Peyer's patch (tissue), 4 donors: ENCODE data around the gene LRRC72. TPM values are rescaled to one million over a fixed set of nuclear protein-coding genes. Genes with fewer than 3 reads are reported as not detected.
"Not testable (repeated sequence)": the region's sequence is repeated elsewhere in the genome, so short reads cannot be mapped to it uniquely, and the experiment has no call there.

Experiments
- DNase-seq, 3 donors: peaks; one replicate each; pipeline ENCODE4 v3.0.0-alpha.2; 2017 to 2019
- H3K27ac ChIP-seq, 4 donors: fragments of 200-600 bp; sonication (generic); one replicate each; pipeline ENCODE4 v1.5.1; 2016 to 2019
- H3K27me3 ChIP-seq, 2 donors: fragments of 200-600 bp; sonication (generic); one replicate each; pipeline ENCODE4 v1.5.1; 2019
- H3K36me3 ChIP-seq, 3 donors: fragments of 200-600 bp; sonication (generic); one replicate each; pipeline ENCODE4 v1.5.1; 2016 to 2019
- H3K4me1 ChIP-seq, 4 donors: fragments of 200-600 bp; sonication (generic); one replicate each; pipeline ENCODE4 v1.5.1; 2016 to 2019
- H3K4me3 ChIP-seq, 4 donors: fragments of 200-600 bp; sonication (generic); 1 replicate in 3 of 4; 2 replicates in 1 of 4; pipeline ENCODE4 v1.5.1; 2016 to 2019; ENCODE audit warnings: mild to moderate bottlenecking in 1 of 4
- H3K9me3 ChIP-seq, 4 donors: fragments of 200-600 bp; sonication (generic); one replicate each; pipeline ENCODE4 v1.5.1; 2016 to 2019; ENCODE audit warnings: mild to moderate bottlenecking in 1 of 4
- CTCF ChIP-seq, 6 experiments: fragments of 450-650 bp in 4 of 6; fragments of 200-600 bp in 2 of 6; sonication (generic) in 1 of 6; IDR thresholded peaks; one replicate each; pipeline ENCODE4 v1.5.1; 2017 to 2019; ENCODE audit warnings: antibody characterized with exemption in 6 of 6, mild to moderate bottlenecking in 3 of 6, moderate library complexity in 1 of 6
- POLR2A ChIP-seq, 2 donors: fragments of 450-650 bp; IDR thresholded peaks; one replicate each; pipeline ENCODE4 v1.5.1; 2017; ENCODE audit warnings: antibody characterized with exemption in 2 of 2, mild to moderate bottlenecking in 2 of 2, moderate library complexity in 2 of 2
- total RNA-seq, 4 donors: library from RNA; depleted of rRNA; stranded (reverse); fragments of >200 nt; gene quantifications; one replicate each; pipeline ENCODE4 v1.1.0, GENCODE V29; 2016

LRRC72 gene
- total RNA-seq, 4 donors from 2014 or later, result not detected

DNA sequence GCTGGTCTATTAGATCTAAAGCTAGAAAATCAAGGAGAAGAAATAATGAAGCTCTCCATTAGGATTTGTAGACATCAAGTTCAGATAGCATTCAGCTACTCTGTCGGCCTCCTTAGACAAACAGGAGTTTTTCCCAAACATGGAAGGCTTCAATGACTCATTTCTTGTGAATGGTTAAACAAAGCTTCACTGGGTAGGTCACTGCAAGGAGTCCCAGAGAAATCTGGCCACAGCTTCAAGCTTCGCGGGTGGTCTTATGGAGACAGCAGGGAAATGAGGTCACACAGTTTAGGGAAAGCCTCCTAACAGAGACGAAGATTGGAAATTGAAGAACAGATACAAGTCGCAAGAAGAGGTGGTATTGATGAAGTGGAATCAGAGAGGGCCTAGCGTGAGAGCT, 22.6 kb upstream of the LRRC72 start:
- Histone ChIP-seq H3K36me3 (no peaks in the 10 kb centered on the region), H3K27me3 (no peaks in the 10 kb centered on the region), H3K4me3 (no peak overlapping the region), H3K27ac (no peak overlapping the region), H3K9me3 (no peaks in the 10 kb centered on the region), H3K4me1 (no peaks in the 10 kb centered on the region)
- no peak for DNase-seq
- no peak for TF ChIP-seq CTCF (IDR thresholded peaks at IDR 0.05)
- no peak for TF ChIP-seq POLR2A (IDR thresholded peaks at IDR 0.05)

GRCh38 chr7:16506422-16506821, 20.2 kb upstream of the LRRC72 start:
- DNase-seq, H3K27me3 ChIP-seq, H3K9me3 ChIP-seq, H3K4me3 ChIP-seq, H3K27ac ChIP-seq, H3K4me1 ChIP-seq, H3K36me3 ChIP-seq: not testable (repeated sequence)

- H3K4me3 ChIP-seq, result no peak overlapping the region
- no peaks in the 10 kb centered on the region for H3K9me3 ChIP-seq
- no peaks in the 10 kb centered on the region for H3K27me3 ChIP-seq
- no peaks in the 10 kb centered on the region for H3K4me1 ChIP-seq
- no peak overlapping the region for H3K27ac ChIP-seq
- DNase-seq, result no peak
- no peaks in the 10 kb centered on the region for H3K36me3 ChIP-seq
- TF ChIP-seq POLR2A (IDR thresholded peaks at IDR 0.05), result no peak
- TF ChIP-seq CTCF (IDR thresholded peaks at IDR 0.05), result no peak
Observed at GRCh38 chr7:16509829-16510228, 16.8 kb upstream of the LRRC72 start.

DNA sequence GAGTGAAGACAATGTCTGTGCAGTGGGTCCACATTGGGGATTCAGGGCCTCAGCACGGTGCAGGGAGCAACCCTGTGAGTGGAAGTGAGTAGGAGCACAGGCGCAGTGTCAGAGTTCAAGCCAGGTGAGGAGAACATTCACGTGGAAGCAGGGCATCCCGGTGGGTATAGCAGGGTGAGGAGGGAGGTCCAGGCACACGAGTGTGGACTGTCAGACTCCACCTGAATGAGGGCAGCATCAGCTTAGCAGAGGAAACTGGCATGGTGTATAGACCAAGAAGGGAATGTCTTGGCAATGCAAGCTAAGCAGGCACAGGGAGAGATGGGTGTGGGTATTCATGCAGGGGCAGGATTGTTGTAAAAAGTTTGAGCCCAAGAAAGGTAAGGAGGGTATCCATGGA, 15.3 kb upstream of the LRRC72 start:
- H3K27me3 ChIP-seq, result no peaks in the 10 kb centered on the region
- no peak for DNase-seq
- no peaks in the 10 kb centered on the region for H3K4me1 ChIP-seq
- no peak overlapping the region for H3K27ac ChIP-seq
- TF ChIP-seq POLR2A (IDR thresholded peaks at IDR 0.05) (no peak), CTCF (IDR thresholded peaks at IDR 0.05) (no peak)
- no peaks in the 10 kb centered on the region for H3K9me3 ChIP-seq
- H3K4me3 ChIP-seq, result no peak overlapping the region
- H3K36me3 ChIP-seq, result no peaks in the 10 kb centered on the region

DNA sequence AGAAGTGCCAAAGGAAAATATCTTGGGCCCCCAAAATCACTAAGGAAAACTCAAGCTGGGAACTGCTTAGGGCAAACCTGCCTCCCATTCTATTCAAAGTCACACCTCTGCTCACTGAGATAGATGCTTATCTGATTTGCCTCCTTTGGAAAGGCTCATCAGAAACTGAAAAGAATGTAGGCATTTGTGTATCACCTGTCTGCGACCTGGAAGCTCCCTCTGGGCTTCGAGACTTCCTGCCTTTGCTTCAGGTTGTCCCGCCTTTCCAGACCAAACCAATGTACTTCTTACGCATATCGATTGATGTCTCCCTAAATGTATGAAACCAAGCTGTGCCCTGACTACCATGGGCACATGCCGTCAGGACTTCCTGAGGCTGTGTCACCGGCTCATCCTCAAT, 14.5 kb upstream of the LRRC72 start:
- no peaks in the 10 kb centered on the region for H3K9me3 ChIP-seq
- no peak overlapping the region for H3K27ac ChIP-seq
- H3K4me3 ChIP-seq, result no peak overlapping the region
- H3K36me3 ChIP-seq, result no peaks in the 10 kb centered on the region
- TF ChIP-seq POLR2A (IDR thresholded peaks at IDR 0.05) (no peak), CTCF (IDR thresholded peaks at IDR 0.05) (no peak)
- DNase-seq, result no peak
- H3K4me1 ChIP-seq, result no peaks in the 10 kb centered on the region
- no peaks in the 10 kb centered on the region for H3K27me3 ChIP-seq

DNA sequence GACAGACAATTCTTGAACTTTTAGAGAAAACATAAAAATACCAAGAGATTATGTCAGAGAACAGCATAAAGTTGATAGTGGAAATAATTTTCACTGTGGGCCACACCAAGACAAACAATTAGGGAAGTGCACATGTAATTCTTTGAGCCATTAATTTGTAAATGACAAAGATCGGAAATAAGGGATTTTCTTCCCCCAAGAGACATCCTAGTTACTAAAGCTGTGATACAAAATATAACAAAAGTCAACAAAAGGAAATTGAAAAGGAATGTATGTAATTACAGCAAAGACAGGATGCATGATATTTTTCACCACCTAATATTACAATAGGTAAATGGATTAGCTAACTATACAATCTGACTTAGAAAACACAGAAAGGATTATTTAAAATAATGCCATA, 12.4 kb upstream of the LRRC72 start:
- no peaks in the 10 kb centered on the region for H3K36me3 ChIP-seq
- H3K4me1 ChIP-seq, result no peaks in the 10 kb centered on the region
- TF ChIP-seq CTCF (IDR thresholded peaks at IDR 0.05), result no peak
- TF ChIP-seq POLR2A (IDR thresholded peaks at IDR 0.05), result no peak
- H3K27me3 ChIP-seq, result no peaks in the 10 kb centered on the region
- H3K27ac ChIP-seq, result no peak overlapping the region
- H3K4me3 ChIP-seq, result no peak overlapping the region
- no peak for DNase-seq
- H3K9me3 ChIP-seq, result no peaks in the 10 kb centered on the region
